ENCODE results near the gene TMEM198. TPM values are rescaled to one million over a fixed set of nuclear protein-coding genes. Genes with fewer than 3 reads are reported as not detected.

Gene TMEM198
- total RNA-seq, 2 experiments from 2014 or later, result 0.95 to 1.0 TPM

DNA sequence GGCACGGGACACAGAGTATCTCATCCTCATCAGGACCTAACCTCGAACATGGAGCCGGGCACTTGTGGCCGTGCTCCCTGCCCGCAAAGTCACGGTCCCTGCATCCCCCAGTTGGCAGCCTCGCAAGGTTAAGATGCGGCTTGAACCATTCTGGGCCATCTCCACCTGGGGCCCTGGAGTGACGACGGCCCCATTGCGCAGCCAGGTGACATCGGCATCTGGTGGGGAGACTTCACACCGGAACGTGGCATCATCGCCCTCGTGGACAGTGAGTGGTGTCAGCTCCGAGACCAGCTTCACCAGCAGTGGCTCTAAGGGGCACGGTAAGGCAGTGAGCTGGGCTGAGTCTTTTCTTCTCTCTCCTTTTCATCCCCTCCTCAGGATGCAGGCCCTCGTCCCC is 12.6 kb downstream of the TMEM198 start:
- H3K27me3 Mint-ChIP-seq, result peaks cover 14% of the 10 kb centered on the region
- no peaks in the 10 kb centered on the region for H3K9me3 Mint-ChIP-seq
- H3K36me3 Mint-ChIP-seq (ENCODE audit: low read depth), result no peaks in the 10 kb centered on the region
- ChIA-PET POLR2A (no interaction called here), CTCF (interaction anchor here (1.3 kb wide), 1 partner anchor 12 kb away, joined by 3 read pairs; the partner anchor contains the start of genes CHPF and TMEM198)
- DNase-seq, result no peak
- H3K4me1 Mint-ChIP-seq, result peaks cover 6% of the 10 kb centered on the region
- H3K4me3 Mint-ChIP-seq, result no peak overlapping the region
- no peak overlapping the region for H3K27ac Mint-ChIP-seq

DNA sequence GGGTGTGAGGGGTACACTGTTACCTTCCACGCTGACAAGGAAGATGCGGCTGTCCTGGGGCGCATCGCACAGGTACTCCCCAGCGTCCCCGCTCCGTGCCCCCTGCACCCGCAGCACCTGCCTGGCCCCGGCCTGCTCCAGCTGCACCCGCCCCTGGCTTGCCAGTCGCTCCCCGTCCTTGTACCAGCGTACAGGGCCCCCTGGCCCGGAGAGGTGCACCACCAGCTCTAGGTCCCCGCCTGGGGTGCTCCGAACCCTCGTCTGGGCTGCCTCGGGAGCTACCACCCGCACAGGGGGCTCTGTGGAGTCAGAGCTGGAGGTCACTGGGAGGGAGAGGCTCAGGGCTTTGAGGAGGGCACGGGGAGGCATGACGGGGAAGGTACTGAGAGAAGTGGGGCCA is 13.5 kb downstream of the TMEM198 start:
- Mint-ChIP-seq H3K27me3 (peaks cover 7% of the 10 kb centered on the region), H3K27ac (no peak overlapping the region), H3K9me3 (no peaks in the 10 kb centered on the region), H3K4me3 (no peak overlapping the region), H3K36me3 (ENCODE audit: low read depth) (no peaks in the 10 kb centered on the region), H3K4me1 (no peaks in the 10 kb centered on the region)
- DNase-seq, result no peak
- ChIA-PET POLR2A (no interaction called here), CTCF (interaction anchor here (1.3 to 1.8 kb wide), 2 partner anchors 8 to 13 kb away, joined by 3 to 4 read pairs; partner anchors contain the start of genes CHPF and TMEM198)

GRCh38 chr2:219557791-219558785 is 14.3 kb downstream of the TMEM198 start:
- Mint-ChIP-seq H3K4me3 (no peak overlapping the region), H3K36me3 (ENCODE audit: low read depth) (no peaks in the 10 kb centered on the region), H3K4me1 (no peaks in the 10 kb centered on the region), H3K27me3 (peaks cover 7% of the 10 kb centered on the region), H3K27ac (no peak overlapping the region), H3K9me3 (no peaks in the 10 kb centered on the region)
- POLR2A ChIA-PET, result no interaction called here
- CTCF ChIA-PET, result interaction anchor here (1.3 to 1.8 kb wide), 2 partner anchors 9 to 14 kb away, joined by 3 to 4 read pairs; partner anchors contain the start of genes CHPF and TMEM198
- DNase-seq, result no peak

DNA sequence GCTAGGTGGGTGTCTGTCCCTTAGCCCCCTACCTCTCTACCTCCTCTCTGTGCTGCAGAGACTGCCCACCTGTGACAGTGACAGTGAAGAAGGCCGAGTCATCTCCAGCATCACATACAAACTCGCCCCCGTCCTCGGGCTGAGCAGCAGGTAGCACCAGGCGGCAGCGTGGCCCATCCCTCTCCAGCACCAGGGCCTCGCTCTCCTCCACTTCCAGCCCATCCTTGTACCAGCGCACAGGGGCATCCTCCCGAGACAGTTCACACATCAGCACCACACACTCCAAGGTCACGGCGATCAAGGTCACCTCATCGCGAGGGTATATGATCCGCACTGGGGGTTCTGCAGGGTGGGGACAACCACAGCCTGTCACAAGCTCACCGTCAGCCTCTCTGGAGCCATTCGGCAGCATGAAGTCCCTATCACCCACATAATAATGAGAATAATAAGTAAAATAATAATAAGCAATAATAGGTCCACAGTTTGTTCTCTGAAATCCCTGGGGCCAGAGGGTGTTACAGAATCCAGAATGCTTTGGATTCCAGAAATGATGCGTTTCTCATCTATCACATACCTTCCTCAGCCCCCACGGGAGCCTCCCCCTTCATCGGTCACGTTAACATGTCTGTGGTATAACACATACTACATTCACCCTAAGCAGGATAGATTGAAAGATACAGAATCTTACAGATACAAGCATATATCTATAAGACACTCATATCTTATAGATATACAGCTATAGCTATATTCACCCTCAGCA is 15.5 kb downstream of the TMEM198 start:
- ChIA-PET CTCF (interaction anchor here (0.7 to 3.6 kb wide), 9 partner anchors 10 to 91 kb away, joined by 3 to 34 read pairs (median 4); partner anchors contain the start of genes CHPF, GMPPA, OBSL1 and TMEM198), POLR2A (no interaction called here)
- Mint-ChIP-seq H3K4me1 (no peaks in the 10 kb centered on the region), H3K27me3 (no peaks in the 10 kb centered on the region), H3K27ac (no peak overlapping the region), H3K9me3 (no peaks in the 10 kb centered on the region), H3K4me3 (no peak overlapping the region), H3K36me3 (ENCODE audit: low read depth) (no peaks in the 10 kb centered on the region)
- no peak for DNase-seq

DNA sequence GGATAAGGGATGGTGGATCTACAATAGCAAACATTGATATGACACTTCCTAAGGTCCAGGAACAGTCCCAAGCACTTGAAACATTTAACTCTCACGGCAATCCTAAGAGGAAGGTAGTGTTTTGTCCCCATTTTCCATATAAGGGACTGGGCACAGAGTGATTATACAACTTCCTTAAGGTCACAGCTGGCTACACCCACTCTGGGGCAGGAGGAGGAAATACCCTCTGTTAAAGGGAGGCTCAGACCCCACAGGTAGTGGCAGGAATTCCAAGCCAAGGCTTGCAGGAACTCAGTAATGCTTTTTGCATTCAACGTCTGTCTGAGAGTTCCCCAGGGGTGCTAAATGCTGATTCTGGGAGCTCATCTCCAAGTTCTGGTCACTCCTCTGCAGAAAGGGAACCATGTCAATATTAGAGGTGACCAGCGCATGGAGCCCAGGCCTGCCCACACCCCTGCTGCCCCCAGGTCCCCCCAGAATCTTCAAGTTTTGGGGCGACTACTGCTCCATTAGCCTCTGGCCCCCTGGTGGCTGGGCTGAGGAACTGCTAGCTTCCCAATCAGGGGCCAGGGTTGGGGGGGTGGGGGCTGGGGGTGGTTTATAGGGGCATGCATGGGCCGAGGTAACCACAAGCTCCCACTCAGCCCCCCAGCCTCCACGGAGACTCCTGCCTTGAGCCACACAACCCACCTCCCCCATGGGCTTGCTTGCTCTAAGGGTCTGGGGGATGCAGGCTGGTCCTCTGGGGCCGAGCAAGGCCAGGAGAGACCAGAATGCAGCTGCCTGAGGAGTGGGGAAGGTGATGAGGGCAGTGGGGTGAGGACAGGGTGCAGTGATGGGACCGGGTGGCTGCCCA is 16.4 kb downstream of the TMEM198 start:
- ChIA-PET CTCF (interaction anchor here (0.6 to 3.6 kb wide), 14 partner anchors 9 to 91 kb away, joined by 3 to 34 read pairs (median 4); partner anchors contain the start of genes CHPF, GMPPA, OBSL1 and TMEM198), POLR2A (no interaction called here)
- no peaks in the 10 kb centered on the region for H3K27me3 Mint-ChIP-seq
- H3K27ac Mint-ChIP-seq, result no peak overlapping the region
- H3K9me3 Mint-ChIP-seq, result no peaks in the 10 kb centered on the region
- H3K4me1 Mint-ChIP-seq, result no peaks in the 10 kb centered on the region
- no peak for DNase-seq
- H3K36me3 Mint-ChIP-seq (ENCODE audit: low read depth), result no peaks in the 10 kb centered on the region
- H3K4me3 Mint-ChIP-seq, result no peak overlapping the region

- no peaks in the 10 kb centered on the region for H3K36me3 Mint-ChIP-seq (ENCODE audit: low read depth)
- DNase-seq, result no peak
- ChIA-PET CTCF (interaction anchor here (0.6 to 3.6 kb wide), 10 partner anchors 8 to 90 kb away, joined by 3 to 34 read pairs (median 4); partner anchors contain the start of genes CHPF, GMPPA, OBSL1 and TMEM198), POLR2A (no interaction called here)
- H3K4me1 Mint-ChIP-seq, result no peaks in the 10 kb centered on the region
- H3K27ac Mint-ChIP-seq, result no peak overlapping the region
- H3K9me3 Mint-ChIP-seq, result no peaks in the 10 kb centered on the region
- no peak overlapping the region for H3K4me3 Mint-ChIP-seq
- H3K27me3 Mint-ChIP-seq, result no peaks in the 10 kb centered on the region
Observed at GRCh38 chr2:219560893-219561178, 17.0 kb downstream of the TMEM198 start.

GRCh38 chr2:219561179-219562048 is 17.6 kb downstream of the TMEM198 start:
- H3K4me3 Mint-ChIP-seq, result no peak overlapping the region
- H3K9me3 Mint-ChIP-seq, result no peaks in the 10 kb centered on the region
- no peak for DNase-seq
- ChIA-PET POLR2A (no interaction called here), CTCF (interaction anchor here (0.7 to 3.6 kb wide), 7 partner anchors 8 to 63 kb away, joined by 3 to 34 read pairs (median 3); partner anchors contain the start of genes CHPF, GMPPA and TMEM198)
- H3K36me3 Mint-ChIP-seq (ENCODE audit: low read depth), result no peaks in the 10 kb centered on the region
- H3K27me3 Mint-ChIP-seq, result no peaks in the 10 kb centered on the region
- H3K27ac Mint-ChIP-seq, result no peak overlapping the region
- H3K4me1 Mint-ChIP-seq, result no peaks in the 10 kb centered on the region

- Mint-ChIP-seq H3K27ac (no peak overlapping the region), H3K36me3 (ENCODE audit: low read depth) (no peaks in the 10 kb centered on the region), H3K9me3 (no peaks in the 10 kb centered on the region), H3K27me3 (no peaks in the 10 kb centered on the region), H3K4me3 (no peak overlapping the region), H3K4me1 (no peaks in the 10 kb centered on the region)
- ChIA-PET POLR2A (no interaction called here), CTCF (interaction anchor here (0.7 to 3.6 kb wide), 3 partner anchors 10 to 20 kb away, joined by 3 to 34 read pairs (median 3); partner anchors contain the start of genes CHPF and TMEM198)
- DNase-seq, result no peak
Observed at GRCh38 chr2:219562049-219563020, 18.5 kb downstream of the TMEM198 start.

- no peaks in the 10 kb centered on the region for H3K4me1 Mint-ChIP-seq
- CTCF ChIA-PET, result no interaction called here
- POLR2A ChIA-PET, result no interaction called here
- H3K27ac Mint-ChIP-seq, result no peak overlapping the region
- DNase-seq, result no peak
- H3K27me3 Mint-ChIP-seq, result peaks cover 2% of the 10 kb centered on the region
- H3K36me3 Mint-ChIP-seq (ENCODE audit: low read depth), result no peaks in the 10 kb centered on the region
- no peak overlapping the region for H3K4me3 Mint-ChIP-seq
- H3K9me3 Mint-ChIP-seq, result no peaks in the 10 kb centered on the region
Observed at GRCh38 chr2:219563271-219563928, 19.6 kb downstream of the TMEM198 start.

DNA sequence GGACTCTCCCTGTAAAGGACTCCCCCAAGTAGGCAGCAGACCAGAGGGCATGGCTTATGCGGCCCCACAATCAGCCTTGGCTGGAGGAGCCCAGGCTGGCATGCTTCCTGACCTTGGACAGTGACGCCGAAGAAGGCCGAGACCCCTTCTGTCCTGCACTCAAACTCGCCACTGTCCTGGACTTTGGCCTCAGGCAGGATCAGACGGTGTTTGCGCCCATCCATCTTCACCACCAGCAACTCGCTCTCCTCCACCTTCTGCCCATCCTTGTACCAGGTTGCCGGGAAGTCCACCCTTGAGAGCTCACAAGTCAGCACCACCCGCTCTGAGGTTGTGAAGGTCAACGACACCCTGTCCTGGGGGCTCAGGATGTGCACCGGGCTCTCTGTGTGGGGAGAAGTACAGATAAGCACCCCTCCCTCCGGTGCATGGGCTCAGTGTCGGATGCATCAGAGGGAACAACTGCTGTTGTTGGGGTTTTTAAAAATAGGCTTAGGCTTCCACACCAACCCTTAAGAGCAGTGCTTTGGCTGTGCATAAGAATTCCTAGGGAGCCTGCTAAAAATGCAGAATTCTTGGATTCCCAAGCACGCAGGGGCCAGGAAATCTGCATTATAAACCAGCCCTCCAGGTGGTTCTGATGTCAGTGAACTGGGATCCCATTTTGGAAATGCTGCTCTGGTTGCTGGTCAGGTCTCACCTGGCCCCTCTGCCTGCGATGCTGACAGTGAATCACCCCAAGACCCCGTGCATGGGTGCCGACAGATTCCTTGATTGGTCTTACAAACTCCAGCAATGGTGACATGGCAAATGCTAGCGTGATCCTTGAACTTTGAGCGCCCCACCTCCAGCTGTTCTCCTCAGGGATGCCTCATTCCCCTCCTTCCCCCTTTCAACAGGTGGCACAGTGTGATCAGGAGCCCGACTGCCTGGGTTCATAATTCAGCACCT is 21.6 kb downstream of the TMEM198 start:
- DNase-seq, result no peak
- no peaks in the 10 kb centered on the region for H3K4me1 Mint-ChIP-seq
- no peaks in the 10 kb centered on the region for H3K9me3 Mint-ChIP-seq
- ChIA-PET POLR2A (no interaction called here), CTCF (no interaction called here)
- H3K36me3 Mint-ChIP-seq (ENCODE audit: low read depth), result no peaks in the 10 kb centered on the region
- no peak overlapping the region for H3K27ac Mint-ChIP-seq
- no peak overlapping the region for H3K4me3 Mint-ChIP-seq
- peaks cover 16% of the 10 kb centered on the region for H3K27me3 Mint-ChIP-seq

Measured in activated CD4-positive, alpha-beta memory T cell treated with anti-CD3 and anti-CD28 coated beads, Interleukin-2, amount 10 ng/mL, durations not matched to agents 7 days and 5 days (primary cell).